ENCODE data around the gene PICK1. TPM values are rescaled to one million over a fixed set of nuclear protein-coding genes. Genes with fewer than 3 reads are reported as not detected.

PICK1 gene
- total RNA-seq, 1 experiment from 2014 or later, result 45.5 TPM

DNA sequence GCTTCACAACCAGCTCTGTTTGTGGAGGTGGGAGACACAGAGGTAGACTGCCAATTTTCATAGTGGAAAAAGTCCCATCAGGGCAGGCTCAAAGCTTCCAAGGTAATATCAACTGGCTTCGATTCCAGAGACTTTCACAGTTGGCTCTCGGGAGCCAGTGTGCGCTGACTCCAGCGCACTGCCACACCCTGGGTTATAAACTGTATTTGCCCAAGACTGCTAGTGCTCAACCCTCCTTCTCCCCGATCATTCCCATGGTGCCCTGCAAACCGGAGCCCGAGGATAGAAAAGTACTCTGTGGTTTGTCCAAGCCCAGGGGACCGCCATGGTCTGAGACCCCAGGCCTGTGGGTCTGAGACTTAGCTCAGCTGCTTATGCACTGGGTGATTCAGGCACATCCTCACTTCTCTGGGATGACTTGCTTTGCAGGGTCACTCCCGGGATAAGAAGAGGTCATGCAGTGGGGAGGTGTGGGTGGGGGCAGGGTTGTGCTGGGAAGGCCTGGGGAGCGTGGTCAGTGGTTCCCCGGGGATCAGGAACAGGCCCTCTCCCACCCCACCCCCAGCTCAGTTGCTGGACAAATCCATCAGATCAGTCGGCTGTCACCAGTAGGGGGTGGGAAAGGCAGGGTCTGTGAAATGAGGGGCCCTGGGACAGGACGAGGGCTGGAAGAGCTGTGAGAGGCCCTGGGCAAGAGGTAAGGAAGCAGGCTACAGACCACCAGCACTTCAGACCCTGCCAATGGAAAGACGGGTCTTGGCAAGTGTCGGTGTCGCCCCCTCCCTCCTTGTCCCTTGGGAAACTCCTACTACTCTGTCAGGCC lies 26.7 kb upstream of the PICK1 start:
- no peak overlapping the region for H3K9ac ChIP-seq (ENCODE audit: low read length)
- ChIA-PET POLR2A (ENCODE audit: unreplicated experiment) (no interaction called here), CTCF (interaction anchor here (0.5 kb wide), 1 partner anchor 167 kb away, joined by 4 read pairs; no protein-coding TSS in a partner anchor)
- no peak overlapping the region for H3K4me2 ChIP-seq (ENCODE audit: low read length)
- peaks cover 14% of the 10 kb centered on the region for H3K4me1 ChIP-seq (ENCODE audit: insufficient read depth, low read length)
- TF ChIP-seq, protein P1, sequence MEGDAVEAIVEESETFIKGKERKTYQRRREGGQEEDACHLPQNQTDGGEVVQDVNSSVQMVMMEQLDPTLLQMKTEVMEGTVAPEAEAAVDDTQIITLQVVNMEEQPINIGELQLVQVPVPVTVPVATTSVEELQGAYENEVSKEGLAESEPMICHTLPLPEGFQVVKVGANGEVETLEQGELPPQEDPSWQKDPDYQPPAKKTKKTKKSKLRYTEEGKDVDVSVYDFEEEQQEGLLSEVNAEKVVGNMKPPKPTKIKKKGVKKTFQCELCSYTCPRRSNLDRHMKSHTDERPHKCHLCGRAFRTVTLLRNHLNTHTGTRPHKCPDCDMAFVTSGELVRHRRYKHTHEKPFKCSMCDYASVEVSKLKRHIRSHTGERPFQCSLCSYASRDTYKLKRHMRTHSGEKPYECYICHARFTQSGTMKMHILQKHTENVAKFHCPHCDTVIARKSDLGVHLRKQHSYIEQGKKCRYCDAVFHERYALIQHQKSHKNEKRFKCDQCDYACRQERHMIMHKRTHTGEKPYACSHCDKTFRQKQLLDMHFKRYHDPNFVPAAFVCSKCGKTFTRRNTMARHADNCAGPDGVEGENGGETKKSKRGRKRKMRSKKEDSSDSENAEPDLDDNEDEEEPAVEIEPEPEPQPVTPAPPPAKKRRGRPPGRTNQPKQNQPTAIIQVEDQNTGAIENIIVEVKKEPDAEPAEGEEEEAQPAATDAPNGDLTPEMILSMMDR (conservative IDR thresholded peaks at IDR 0.05; ENCODE audit: low read depth, low read length), result no peak
- no peak for TF ChIP-seq EZH2phosphoT487 (IDR thresholded peaks at IDR 0.05; ENCODE audit: borderline replicate concordance, low read length)
- TF ChIP-seq EZH2 (IDR thresholded peaks at IDR 0.05; ENCODE audit: low read length, unreplicated experiment), result no peak
- H3K36me3 ChIP-seq (ENCODE audit: low read depth, low read length), result no peaks in the 10 kb centered on the region
- H3K27me3 ChIP-seq (ENCODE audit: low read length), result no peaks in the 10 kb centered on the region
- intact Hi-C loops (cut with micrococcal nuclease), result loop anchor here (2.0 kb wide), 1 partner anchor 20 kb away; no protein-coding TSS in a partner anchor
- no peaks in the 10 kb centered on the region for H4K20me1 ChIP-seq (ENCODE audit: low read length)
- H3K9me3 ChIP-seq (ENCODE audit: low read length), result no peaks in the 10 kb centered on the region
- no peak overlapping the region for H3K27ac ChIP-seq (ENCODE audit: low read length)
- no peaks in the 10 kb centered on the region for H3K79me2 ChIP-seq (ENCODE audit: low read length)
- no peaks in the 10 kb centered on the region for H3K9me2 ChIP-seq (replicated peaks; ENCODE audit: low read length)
- H3K4me3 ChIP-seq (ENCODE audit: low read length), result no peak overlapping the region
- no TSS peak for BruUV-seq (replicated peaks)
- no peak for ATAC-seq
- no peak overlapping the region for H2AFZ ChIP-seq (ENCODE audit: low read length)
- DNase-seq, result no peak
- H3F3A ChIP-seq (ENCODE audit: low read length, unreplicated experiment), result no peaks in the 10 kb centered on the region

DNA sequence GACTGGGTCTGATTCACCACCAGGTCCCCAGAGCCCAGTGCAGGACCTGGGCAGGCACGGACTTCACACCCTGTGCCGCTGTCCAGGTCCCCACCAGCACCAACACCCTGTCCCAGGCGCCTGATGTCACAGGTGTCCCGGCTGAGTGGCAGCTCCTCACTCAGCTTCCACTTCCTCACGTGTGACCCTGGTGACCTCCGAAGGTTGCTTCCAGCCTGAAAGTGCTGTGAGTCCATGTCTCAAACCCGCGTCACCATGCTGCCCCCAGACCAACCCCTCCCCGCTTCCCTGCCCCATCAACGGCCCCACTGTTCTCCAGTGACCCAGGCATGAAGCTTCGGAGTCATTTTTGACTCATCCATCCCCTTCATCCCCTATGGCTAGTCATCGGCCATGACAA lies 25.7 kb upstream of the PICK1 start:
- no peaks in the 10 kb centered on the region for H3K9me2 ChIP-seq (replicated peaks; ENCODE audit: low read length)
- no peak overlapping the region for H2AFZ ChIP-seq (ENCODE audit: low read length)
- no peak for DNase-seq
- no peaks in the 10 kb centered on the region for H4K20me1 ChIP-seq (ENCODE audit: low read length)
- POLR2A ChIA-PET (ENCODE audit: unreplicated experiment), result no interaction called here
- H3K4me3 ChIP-seq (ENCODE audit: low read length), result no peak overlapping the region
- H3K27ac ChIP-seq (ENCODE audit: low read length), result no peak overlapping the region
- no TSS peak for BruUV-seq (replicated peaks)
- no peaks in the 10 kb centered on the region for H3K79me2 ChIP-seq (ENCODE audit: low read length)
- CTCF ChIA-PET, result no interaction called here
- intact Hi-C loops (cut with micrococcal nuclease), result loop anchor here (2.0 kb wide), 1 partner anchor 21 kb away; no protein-coding TSS in a partner anchor
- H3K9ac ChIP-seq (ENCODE audit: low read length), result no peak overlapping the region
- H3F3A ChIP-seq (ENCODE audit: low read length, unreplicated experiment), result no peaks in the 10 kb centered on the region
- no peaks in the 10 kb centered on the region for H3K27me3 ChIP-seq (ENCODE audit: low read length)
- no peaks in the 10 kb centered on the region for H3K36me3 ChIP-seq (ENCODE audit: low read depth, low read length)
- H3K4me1 ChIP-seq (ENCODE audit: insufficient read depth, low read length), result peaks cover 14% of the 10 kb centered on the region
- H3K4me2 ChIP-seq (ENCODE audit: low read length), result no peak overlapping the region
- no peaks in the 10 kb centered on the region for H3K9me3 ChIP-seq (ENCODE audit: low read length)
- ATAC-seq, result no peak
- TF ChIP-seq EZH2phosphoT487 (IDR thresholded peaks at IDR 0.05; ENCODE audit: borderline replicate concordance, low read length), result no peak
- TF ChIP-seq EZH2 (IDR thresholded peaks at IDR 0.05; ENCODE audit: low read length, unreplicated experiment), result no peak
- TF ChIP-seq, protein P1 (conservative IDR thresholded peaks at IDR 0.05; ENCODE audit: low read depth, low read length), result no peak

Data from PC-3 (cell line).